ENCODE data around the gene KPNB1. TPM values are rescaled to one million over a fixed set of nuclear protein-coding genes. Genes with fewer than 3 reads are reported as not detected.

The KPNB1 gene
- total and polyA plus RNA-seq, 10 of the 15 experiments (the other 5 are each of a cell fraction or from before 2014, with no cell fraction given): 67.8 to 525 (median 246) TPM

DNA sequence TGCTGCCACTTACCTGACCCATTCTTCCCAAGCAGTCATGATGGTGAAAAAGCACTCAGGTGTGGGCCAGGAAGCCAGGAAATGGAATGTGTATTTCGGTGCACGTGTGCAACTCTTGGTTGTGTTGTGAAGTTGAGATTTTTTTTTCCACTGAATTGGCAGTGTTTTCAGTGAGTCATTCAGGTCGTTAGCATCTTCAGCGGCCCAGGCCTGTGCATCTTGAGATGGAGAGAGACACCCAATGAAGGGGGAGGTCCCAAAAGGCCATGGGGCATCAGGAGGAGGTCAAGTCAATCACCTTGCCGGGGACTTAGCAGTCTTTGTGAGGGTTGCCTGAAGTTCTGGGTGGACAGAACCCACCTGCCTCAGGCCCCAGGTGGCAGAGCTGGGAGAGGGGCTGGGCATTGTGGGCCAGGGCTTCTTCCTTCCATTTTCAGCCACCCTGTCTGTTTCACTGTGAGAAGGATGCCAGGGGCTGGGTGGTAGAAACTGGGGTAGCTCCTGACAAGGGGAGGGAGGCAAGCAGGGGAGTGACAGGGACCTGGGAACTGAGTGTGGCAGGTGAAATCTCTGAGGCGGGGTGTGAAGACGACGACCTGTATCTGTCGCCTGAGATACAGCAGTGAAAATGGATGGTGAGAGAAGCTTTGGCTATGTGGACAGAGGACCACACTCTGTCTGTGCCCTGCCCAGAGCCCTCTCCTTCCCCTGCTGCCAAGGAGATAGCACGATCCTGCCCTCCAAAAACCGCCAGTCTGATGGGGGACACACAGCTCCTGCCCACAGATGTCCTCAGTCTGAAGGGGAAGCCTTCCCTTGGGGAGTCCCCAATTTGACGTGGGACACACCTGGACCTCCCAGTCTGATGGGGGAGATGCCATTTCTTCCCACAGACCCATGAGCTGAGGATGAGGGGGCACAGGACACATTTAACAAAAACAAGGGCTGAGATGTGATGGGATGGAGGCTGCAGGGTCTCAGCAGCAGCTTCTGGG lies 56.1 kb downstream of the KPNB1 start:
- CTCF ChIA-PET: interaction anchor here (0.6 to 9.4 kb wide), 5 partner anchors 8 to 61 kb away, joined by 3 to 229 read pairs (median 3); no protein-coding TSS in a partner anchor
- Histone ChIP-seq H3K36me3 (ENCODE audit: control insufficient read depth in 2 of 2, insufficient read depth in 2 of 2, low read length in 1 of 2) (no peaks in the 10 kb centered on the region), H3K9ac (ENCODE audit: control insufficient read depth, insufficient read depth, low read length) (no peak overlapping the region), H4K20me1 (ENCODE audit: control insufficient read depth, insufficient read depth) (no peaks in the 10 kb centered on the region), H3K27me3 (replicated peaks in 1 of 2; ENCODE audit: control insufficient read depth in 2 of 2, insufficient read depth in 2 of 2, low read length in 1 of 2) (no peaks in the 10 kb centered on the region), H3K4me2 (ENCODE audit: control insufficient read depth, insufficient read depth) (peak overlapping the region; percentile 53), H3K4me1 (ENCODE audit: control insufficient read depth, insufficient read depth, low read length) (peaks cover 42% of the 10 kb centered on the region), H3K27ac (ENCODE audit: control insufficient read depth, insufficient read depth) (no peak overlapping the region), H3K79me2 (ENCODE audit: control insufficient read depth, insufficient read depth, low read length) (no peaks in the 10 kb centered on the region), H3K4me3 (no peak overlapping the region), H2AFZ (ENCODE audit: control insufficient read depth, low read depth, low read length) (no peak overlapping the region), H3K9me3 (replicated peaks; ENCODE audit: control insufficient read depth, insufficient read depth, low read length) (no peaks in the 10 kb centered on the region)
- DNase-seq (ENCODE audit: low read depth, low spot score): no peak
- SMC1A ChIA-PET (ENCODE audit: uncharacterized antibody, unreplicated experiment): interaction anchor here (2.4 to 3.5 kb wide), 2 partner anchors 9 to 30 kb away, joined by 9 to 27 read pairs; no protein-coding TSS in a partner anchor
- peak; percentile 7 for FAIRE-seq
- intact Hi-C loops (cut with micrococcal nuclease; ENCODE audit: unreplicated experiment): no loop called here
- no peak for ATAC-seq
- RAD21 ChIA-PET (ENCODE audit: unreplicated experiment): interaction anchor here (1.3 to 1.5 kb wide), 2 partner anchors 8 to 27 kb away, joined by 3 to 6 read pairs; partner anchors contain the start of gene TBX21
- POLR2A ChIA-PET: interaction anchor here (0.9 to 1.9 kb wide), 3 partner anchors 11 to 14 kb away, joined by 3 to 4 read pairs (median 3); no protein-coding TSS in a partner anchor
- BruUV-seq (replicated peaks): no TSS peak
- in situ Hi-C loops (cut with MboI): no loop called here
- WGBS (ENCODE audit: insufficient coverage, insufficient replicate concordance, low lambda C conversion rate, missing lambda C conversion rate): 35% methylated on average over 12 of the region's 12 CpGs
- TF ChIP-seq ESRRA (IDR thresholded peaks at IDR 0.05; ENCODE audit: low read length) (no peak), NFYB (IDR thresholded peaks at IDR 0.05; ENCODE audit: insufficient read depth, low read depth, low read length) (no peak), NR2F1 (conservative IDR thresholded peaks at IDR 0.05) (no peak), JUNB (IDR thresholded peaks at IDR 0.05) (no peak), SREBF1 (IDR thresholded peaks at IDR 0.05; ENCODE audit: low read length) (no peak), KAT2A (conservative IDR thresholded peaks at IDR 0.05; ENCODE audit: control insufficient read depth, low read depth, low read length) (no peak), NFXL1 (IDR thresholded peaks at IDR 0.05; ENCODE audit: borderline replicate concordance) (no peak), BHLHE40 (IDR thresholded peaks at IDR 0.05; ENCODE audit: borderline replicate concordance in 1 of 2, low read depth in 2 of 2, low read length in 1 of 2) (no peak)
- TF ChIP-seq, protein P1, sequence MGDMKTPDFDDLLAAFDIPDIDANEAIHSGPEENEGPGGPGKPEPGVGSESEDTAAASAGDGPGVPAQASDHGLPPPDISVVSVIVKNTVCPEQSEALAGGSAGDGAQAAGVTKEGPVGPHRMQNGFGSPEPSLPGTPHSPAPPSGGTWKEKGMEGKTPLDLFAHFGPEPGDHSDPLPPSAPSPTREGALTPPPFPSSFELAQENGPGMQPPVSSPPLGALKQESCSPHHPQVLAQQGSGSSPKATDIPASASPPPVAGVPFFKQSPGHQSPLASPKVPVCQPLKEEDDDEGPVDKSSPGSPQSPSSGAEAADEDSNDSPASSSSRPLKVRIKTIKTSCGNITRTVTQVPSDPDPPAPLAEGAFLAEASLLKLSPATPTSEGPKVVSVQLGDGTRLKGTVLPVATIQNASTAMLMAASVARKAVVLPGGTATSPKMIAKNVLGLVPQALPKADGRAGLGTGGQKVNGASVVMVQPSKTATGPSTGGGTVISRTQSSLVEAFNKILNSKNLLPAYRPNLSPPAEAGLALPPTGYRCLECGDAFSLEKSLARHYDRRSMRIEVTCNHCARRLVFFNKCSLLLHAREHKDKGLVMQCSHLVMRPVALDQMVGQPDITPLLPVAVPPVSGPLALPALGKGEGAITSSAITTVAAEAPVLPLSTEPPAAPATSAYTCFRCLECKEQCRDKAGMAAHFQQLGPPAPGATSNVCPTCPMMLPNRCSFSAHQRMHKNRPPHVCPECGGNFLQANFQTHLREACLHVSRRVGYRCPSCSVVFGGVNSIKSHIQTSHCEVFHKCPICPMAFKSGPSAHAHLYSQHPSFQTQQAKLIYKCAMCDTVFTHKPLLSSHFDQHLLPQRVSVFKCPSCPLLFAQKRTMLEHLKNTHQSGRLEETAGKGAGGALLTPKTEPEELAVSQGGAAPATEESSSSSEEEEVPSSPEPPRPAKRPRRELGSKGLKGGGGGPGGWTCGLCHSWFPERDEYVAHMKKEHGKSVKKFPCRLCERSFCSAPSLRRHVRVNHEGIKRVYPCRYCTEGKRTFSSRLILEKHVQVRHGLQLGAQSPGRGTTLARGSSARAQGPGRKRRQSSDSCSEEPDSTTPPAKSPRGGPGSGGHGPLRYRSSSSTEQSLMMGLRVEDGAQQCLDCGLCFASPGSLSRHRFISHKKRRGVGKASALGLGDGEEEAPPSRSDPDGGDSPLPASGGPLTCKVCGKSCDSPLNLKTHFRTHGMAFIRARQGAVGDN (IDR thresholded peaks at IDR 0.05): no peak
- TF ChIP-seq, protein P2, sequence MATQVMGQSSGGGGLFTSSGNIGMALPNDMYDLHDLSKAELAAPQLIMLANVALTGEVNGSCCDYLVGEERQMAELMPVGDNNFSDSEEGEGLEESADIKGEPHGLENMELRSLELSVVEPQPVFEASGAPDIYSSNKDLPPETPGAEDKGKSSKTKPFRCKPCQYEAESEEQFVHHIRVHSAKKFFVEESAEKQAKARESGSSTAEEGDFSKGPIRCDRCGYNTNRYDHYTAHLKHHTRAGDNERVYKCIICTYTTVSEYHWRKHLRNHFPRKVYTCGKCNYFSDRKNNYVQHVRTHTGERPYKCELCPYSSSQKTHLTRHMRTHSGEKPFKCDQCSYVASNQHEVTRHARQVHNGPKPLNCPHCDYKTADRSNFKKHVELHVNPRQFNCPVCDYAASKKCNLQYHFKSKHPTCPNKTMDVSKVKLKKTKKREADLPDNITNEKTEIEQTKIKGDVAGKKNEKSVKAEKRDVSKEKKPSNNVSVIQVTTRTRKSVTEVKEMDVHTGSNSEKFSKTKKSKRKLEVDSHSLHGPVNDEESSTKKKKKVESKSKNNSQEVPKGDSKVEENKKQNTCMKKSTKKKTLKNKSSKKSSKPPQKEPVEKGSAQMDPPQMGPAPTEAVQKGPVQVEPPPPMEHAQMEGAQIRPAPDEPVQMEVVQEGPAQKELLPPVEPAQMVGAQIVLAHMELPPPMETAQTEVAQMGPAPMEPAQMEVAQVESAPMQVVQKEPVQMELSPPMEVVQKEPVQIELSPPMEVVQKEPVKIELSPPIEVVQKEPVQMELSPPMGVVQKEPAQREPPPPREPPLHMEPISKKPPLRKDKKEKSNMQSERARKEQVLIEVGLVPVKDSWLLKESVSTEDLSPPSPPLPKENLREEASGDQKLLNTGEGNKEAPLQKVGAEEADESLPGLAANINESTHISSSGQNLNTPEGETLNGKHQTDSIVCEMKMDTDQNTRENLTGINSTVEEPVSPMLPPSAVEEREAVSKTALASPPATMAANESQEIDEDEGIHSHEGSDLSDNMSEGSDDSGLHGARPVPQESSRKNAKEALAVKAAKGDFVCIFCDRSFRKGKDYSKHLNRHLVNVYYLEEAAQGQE (IDR thresholded peaks at IDR 0.05; ENCODE audit: low read depth, low read length): no peak

Measured in GM12878 (cell line).